Glutamatergic neuron (in vitro differentiated cells): Measurements from ENCODE around the gene NBAS. TPM values are rescaled to one million over a fixed set of nuclear protein-coding genes. Genes with fewer than 3 reads are reported as not detected.

ENCODE experiments used
- DNase-seq: peaks from one replicate; pipeline ENCODE4 v3.0.0; 2022
- H3K27ac Mint-ChIP-seq: one replicate; pipeline ENCODE4 v1.8.0; 2020; ENCODE audit warnings: mild to moderate bottlenecking, mixed read lengths, inconsistent platforms; ENCODE audit not compliant: unreplicated experiment
- H3K27me3 Mint-ChIP-seq: one replicate; pipeline ENCODE4 v1.8.0; 2020; ENCODE audit warnings: mild to moderate bottlenecking, moderate library complexity, mixed read lengths, inconsistent platforms; ENCODE audit not compliant: unreplicated experiment
- H3K36me3 Mint-ChIP-seq: one replicate; pipeline ENCODE4 v1.8.0; 2020; ENCODE audit warnings: mild to moderate bottlenecking, mixed read lengths, inconsistent platforms; ENCODE audit not compliant: unreplicated experiment
- H3K4me1 Mint-ChIP-seq: one replicate; pipeline ENCODE4 v1.8.0; 2020; ENCODE audit warnings: mild to moderate bottlenecking, low read depth, mixed read lengths, inconsistent platforms; ENCODE audit not compliant: unreplicated experiment
- H3K4me3 Mint-ChIP-seq: one replicate; pipeline ENCODE4 v1.8.0; 2020; ENCODE audit warnings: mild to moderate bottlenecking, mixed read lengths, inconsistent platforms; ENCODE audit not compliant: unreplicated experiment
- H3K9me3 Mint-ChIP-seq: one replicate; pipeline ENCODE4 v1.8.0; 2020; ENCODE audit warnings: mild to moderate bottlenecking, moderate library complexity, mixed read lengths, inconsistent platforms; ENCODE audit not compliant: unreplicated experiment
- total RNA-seq: library from RNA; stranded (reverse); fragmentation: NEBNext Ultra II Directional; extraction: Animal tissue kit (Norgen Biotek cat#: 25700); gene quantifications from one replicate; pipeline ENCODE4 v1.2.1, GENCODE V29; 2021; ENCODE audit not compliant: unreplicated experiment
- TF ChIP-seq, protein P1 (sequence below): fragments of 200-600 bp; sonication (generic); IDR thresholded peaks from one replicate; pipeline ENCODE4 v1.5.0; 2021; ENCODE audit not compliant: partially characterized antibody, unreplicated experiment

NBAS gene
- total RNA-seq, 1 donor from 2014 or later, result 46.1 TPM

DNA sequence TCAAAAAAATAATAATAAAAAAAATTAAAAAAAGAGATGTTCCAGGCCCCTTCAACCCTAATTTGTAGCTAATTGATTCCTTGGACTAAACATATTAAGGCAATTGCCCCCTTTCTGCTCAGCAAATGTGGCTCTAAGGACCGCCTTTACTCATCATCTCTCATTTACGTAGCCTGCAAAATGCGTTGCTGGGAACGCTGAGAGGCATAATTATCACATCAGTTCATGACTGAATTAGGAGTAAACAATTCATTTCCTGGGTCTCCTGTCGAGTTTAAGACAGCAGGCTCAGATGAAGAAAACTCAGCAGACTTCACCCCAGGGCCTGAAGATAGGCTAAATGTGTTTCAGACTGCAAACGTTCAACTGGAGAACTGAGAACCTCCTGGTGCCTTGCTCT, 413.5 kb downstream of the NBAS start:
- Mint-ChIP-seq H3K27me3 (no peaks in the 10 kb centered on the region), H3K27ac (no peak overlapping the region), H3K36me3 (peaks cover under 1% of the 10 kb centered on the region), H3K9me3 (peaks cover 2% of the 10 kb centered on the region), H3K4me1 (peaks cover 4% of the 10 kb centered on the region), H3K4me3 (no peak overlapping the region)
- no peak for DNase-seq
- TF ChIP-seq, protein P1, sequence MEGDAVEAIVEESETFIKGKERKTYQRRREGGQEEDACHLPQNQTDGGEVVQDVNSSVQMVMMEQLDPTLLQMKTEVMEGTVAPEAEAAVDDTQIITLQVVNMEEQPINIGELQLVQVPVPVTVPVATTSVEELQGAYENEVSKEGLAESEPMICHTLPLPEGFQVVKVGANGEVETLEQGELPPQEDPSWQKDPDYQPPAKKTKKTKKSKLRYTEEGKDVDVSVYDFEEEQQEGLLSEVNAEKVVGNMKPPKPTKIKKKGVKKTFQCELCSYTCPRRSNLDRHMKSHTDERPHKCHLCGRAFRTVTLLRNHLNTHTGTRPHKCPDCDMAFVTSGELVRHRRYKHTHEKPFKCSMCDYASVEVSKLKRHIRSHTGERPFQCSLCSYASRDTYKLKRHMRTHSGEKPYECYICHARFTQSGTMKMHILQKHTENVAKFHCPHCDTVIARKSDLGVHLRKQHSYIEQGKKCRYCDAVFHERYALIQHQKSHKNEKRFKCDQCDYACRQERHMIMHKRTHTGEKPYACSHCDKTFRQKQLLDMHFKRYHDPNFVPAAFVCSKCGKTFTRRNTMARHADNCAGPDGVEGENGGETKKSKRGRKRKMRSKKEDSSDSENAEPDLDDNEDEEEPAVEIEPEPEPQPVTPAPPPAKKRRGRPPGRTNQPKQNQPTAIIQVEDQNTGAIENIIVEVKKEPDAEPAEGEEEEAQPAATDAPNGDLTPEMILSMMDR, result no peak

DNA sequence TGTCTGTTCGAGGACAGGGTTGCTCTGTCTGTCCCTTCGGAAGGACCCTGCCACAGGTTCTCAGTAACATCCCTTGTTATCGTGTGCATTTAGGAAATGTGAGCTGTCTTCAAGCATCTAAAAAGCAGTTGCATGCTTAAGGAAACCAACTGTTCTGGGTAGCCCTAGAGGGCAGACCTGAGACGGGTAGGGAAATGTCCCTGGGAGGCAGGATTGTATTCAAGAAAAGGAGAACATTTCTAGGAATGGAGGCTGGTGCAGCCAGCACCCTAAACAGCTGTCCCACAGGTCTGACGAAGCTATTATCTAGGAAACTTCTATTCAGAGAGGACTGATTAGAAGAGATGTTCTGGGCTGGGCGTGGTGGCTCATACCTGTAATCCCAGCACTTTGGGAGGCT, 414.2 kb downstream of the NBAS start:
- H3K27ac Mint-ChIP-seq, result no peak overlapping the region
- no peaks in the 10 kb centered on the region for H3K36me3 Mint-ChIP-seq
- H3K27me3 Mint-ChIP-seq, result no peaks in the 10 kb centered on the region
- no peak overlapping the region for H3K4me3 Mint-ChIP-seq
- peaks cover 7% of the 10 kb centered on the region for H3K4me1 Mint-ChIP-seq
- peaks cover 2% of the 10 kb centered on the region for H3K9me3 Mint-ChIP-seq
- DNase-seq, result no peak
- TF ChIP-seq, protein P1, result no peak

DNA sequence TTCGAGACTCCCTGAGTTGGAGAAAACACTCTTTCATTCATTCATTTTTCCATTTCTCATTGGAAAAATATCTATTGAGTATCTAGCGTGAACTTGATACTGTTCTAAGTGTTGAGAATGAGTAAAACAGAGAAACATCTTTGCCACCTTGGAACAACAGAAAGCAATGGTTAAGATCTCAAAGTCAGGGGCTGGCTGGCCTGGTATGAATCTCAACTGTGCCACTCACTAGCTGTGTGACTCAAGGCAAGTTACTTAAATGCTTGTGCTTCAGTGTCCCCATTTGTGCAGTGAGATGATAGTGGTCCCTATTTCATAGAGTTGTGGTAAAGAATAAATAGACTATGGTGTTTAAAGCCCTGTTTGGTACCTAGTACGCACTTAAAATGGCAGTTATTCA, 415.2 kb downstream of the NBAS start:
- Mint-ChIP-seq H3K27me3 (no peaks in the 10 kb centered on the region), H3K9me3 (peaks cover 2% of the 10 kb centered on the region), H3K36me3 (no peaks in the 10 kb centered on the region), H3K4me3 (no peak overlapping the region), H3K27ac (no peak overlapping the region), H3K4me1 (peaks cover 9% of the 10 kb centered on the region)
- no peak for DNase-seq
- TF ChIP-seq, protein P1, result no peak

DNA sequence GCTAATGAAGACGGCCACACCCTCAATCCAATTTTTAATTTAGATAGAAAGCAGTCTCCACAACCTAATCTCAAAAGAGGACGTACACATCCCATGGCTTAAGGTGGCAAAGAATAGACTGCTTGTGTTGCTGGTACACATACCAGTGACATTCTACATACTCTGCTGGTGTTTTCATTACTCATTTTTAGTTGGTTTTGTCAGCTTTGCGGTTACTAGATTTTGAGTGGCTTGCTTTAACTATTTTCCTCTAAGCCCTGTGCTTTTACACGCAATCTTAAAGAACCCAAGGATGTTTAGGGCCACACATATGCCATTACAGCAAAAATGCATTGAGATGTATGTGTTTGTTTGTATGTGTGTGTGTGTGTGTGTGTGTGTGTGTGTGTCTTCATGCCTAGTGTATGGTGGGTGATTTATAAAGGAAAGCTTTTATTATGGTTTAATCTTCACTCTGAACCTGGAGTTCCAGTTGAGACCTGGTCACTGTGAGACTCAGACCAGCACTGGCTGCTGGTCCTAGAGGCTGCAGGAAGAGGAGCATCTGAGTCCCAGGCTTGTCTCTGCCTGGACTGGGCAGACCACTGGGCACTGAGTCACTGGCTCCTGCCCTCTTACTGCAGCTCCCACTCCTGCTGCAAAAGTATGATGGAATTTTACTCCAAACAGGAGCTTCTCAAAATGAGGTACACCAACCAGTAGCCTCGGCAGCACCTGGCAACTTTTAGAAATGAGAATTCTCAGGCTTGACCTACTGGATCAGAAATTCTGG, 415.9 kb downstream of the NBAS start:
- Mint-ChIP-seq H3K4me3 (no peak overlapping the region), H3K4me1 (peaks cover 9% of the 10 kb centered on the region), H3K27me3 (no peaks in the 10 kb centered on the region), H3K27ac (no peak overlapping the region), H3K36me3 (no peaks in the 10 kb centered on the region), H3K9me3 (peaks cover 2% of the 10 kb centered on the region)
- DNase-seq, result no peak
- TF ChIP-seq, protein P1, result no peak

DNA sequence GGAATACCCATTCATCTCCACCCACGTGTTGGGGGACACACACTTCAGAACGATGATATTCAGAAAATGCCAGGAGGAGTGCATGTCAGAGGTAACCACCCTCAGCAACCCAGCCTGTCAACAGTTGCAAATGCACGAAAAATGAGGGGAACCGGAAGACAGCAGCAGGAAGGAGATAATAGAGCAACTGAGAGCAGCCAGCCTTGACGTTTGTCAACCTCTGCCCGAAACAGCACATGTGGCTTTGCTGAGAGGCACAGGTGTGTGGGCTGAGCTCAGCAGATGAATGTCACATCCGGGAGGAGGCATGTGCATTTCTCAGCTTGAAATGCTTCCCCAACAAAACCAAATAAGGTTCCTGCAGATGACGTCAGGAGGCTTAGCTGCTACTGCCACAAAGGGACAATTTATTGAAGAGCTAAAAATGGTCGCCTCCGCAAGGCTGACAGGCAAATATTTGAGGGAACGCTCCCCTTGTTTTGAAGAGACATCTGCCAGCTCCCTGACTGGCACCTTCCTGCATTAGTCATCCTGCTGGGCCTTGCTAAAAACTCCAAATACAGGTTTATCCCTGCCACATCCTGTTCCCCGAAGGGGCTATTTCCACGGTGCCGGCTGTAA, 419.0 kb downstream of the NBAS start:
- peaks cover 9% of the 10 kb centered on the region for H3K4me1 Mint-ChIP-seq
- DNase-seq, result no peak
- TF ChIP-seq, protein P1, result no peak
- H3K9me3 Mint-ChIP-seq, result no peaks in the 10 kb centered on the region
- no peaks in the 10 kb centered on the region for H3K36me3 Mint-ChIP-seq
- no peak overlapping the region for H3K4me3 Mint-ChIP-seq
- H3K27ac Mint-ChIP-seq, result no peak overlapping the region
- H3K27me3 Mint-ChIP-seq, result no peaks in the 10 kb centered on the region
